ENCODE data around the gene TBC1D9B. TPM values are rescaled to one million over a fixed set of nuclear protein-coding genes. Genes with fewer than 3 reads are reported as not detected.

TBC1D9B gene
- total RNA-seq, 4 donors from 2014 or later: 75.5 to 115 (median 94.3) TPM

DNA sequence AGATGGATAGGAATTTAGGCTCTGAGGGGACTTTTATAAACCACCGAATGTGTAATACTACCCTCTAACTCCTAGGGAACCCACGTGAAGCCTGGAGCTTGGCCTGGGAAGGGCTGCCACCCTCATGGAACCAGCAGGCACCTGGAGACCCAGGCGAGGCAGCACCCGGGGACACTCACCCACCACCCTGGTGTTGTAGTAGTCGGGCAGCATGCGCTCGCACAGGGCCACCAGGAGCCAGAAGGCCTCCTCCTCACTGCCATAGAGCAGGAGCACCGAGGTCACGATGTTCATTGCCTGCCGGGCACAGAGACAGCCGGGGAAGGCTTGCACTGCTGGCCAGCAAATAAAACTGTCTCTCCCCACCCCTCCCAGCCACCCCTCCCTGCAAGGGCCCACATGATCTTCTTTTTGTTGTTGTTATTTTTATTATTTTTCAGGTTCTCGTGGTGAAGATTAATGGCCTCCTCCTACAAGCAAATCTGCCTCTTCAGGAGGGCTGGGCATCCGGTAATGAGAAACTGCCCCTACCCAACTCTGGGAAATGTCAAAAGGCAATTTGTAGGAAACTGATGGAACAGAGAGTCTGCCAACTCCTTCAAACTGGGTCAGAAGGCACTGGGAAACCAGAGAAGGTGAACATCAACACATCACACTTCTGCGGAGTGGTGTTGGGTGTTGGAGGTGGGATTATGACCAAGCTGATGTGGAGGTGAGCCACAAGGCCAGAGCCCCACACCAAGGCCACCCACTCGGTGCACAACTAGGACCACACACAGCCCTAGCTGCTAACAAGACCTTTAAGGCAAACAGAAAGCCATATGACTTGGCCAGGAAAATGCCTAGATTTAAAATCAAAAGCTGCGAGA lies 31.7 kb downstream of the TBC1D9B start:
- Histone ChIP-seq H3K4me3 (replicated peaks in 1 of 3) (no peak overlapping the region), H3K36me3 (peaks cover 40 to 45% of the 10 kb centered on the region in 2 donors), H3K27me3 (no peaks in the 10 kb centered on the region), H3K4me1 (peaks cover 0 to 2% of the 10 kb centered on the region in 2 donors), H3K9me3 (no peaks in the 10 kb centered on the region), H3K27ac (no peak overlapping the region)
- intact Hi-C loops (cut with DNase I): no loop called here
- DNase-seq: no peak
- 91 to 94% methylated on average over 15 to 16 of the region's 16 CpGs for WGBS, 2 donors
- TF ChIP-seq, protein P1, sequence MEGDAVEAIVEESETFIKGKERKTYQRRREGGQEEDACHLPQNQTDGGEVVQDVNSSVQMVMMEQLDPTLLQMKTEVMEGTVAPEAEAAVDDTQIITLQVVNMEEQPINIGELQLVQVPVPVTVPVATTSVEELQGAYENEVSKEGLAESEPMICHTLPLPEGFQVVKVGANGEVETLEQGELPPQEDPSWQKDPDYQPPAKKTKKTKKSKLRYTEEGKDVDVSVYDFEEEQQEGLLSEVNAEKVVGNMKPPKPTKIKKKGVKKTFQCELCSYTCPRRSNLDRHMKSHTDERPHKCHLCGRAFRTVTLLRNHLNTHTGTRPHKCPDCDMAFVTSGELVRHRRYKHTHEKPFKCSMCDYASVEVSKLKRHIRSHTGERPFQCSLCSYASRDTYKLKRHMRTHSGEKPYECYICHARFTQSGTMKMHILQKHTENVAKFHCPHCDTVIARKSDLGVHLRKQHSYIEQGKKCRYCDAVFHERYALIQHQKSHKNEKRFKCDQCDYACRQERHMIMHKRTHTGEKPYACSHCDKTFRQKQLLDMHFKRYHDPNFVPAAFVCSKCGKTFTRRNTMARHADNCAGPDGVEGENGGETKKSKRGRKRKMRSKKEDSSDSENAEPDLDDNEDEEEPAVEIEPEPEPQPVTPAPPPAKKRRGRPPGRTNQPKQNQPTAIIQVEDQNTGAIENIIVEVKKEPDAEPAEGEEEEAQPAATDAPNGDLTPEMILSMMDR (IDR thresholded peaks at IDR 0.05): no peak
- TF ChIP-seq POLR2A (IDR thresholded peaks at IDR 0.05): no peak

DNA sequence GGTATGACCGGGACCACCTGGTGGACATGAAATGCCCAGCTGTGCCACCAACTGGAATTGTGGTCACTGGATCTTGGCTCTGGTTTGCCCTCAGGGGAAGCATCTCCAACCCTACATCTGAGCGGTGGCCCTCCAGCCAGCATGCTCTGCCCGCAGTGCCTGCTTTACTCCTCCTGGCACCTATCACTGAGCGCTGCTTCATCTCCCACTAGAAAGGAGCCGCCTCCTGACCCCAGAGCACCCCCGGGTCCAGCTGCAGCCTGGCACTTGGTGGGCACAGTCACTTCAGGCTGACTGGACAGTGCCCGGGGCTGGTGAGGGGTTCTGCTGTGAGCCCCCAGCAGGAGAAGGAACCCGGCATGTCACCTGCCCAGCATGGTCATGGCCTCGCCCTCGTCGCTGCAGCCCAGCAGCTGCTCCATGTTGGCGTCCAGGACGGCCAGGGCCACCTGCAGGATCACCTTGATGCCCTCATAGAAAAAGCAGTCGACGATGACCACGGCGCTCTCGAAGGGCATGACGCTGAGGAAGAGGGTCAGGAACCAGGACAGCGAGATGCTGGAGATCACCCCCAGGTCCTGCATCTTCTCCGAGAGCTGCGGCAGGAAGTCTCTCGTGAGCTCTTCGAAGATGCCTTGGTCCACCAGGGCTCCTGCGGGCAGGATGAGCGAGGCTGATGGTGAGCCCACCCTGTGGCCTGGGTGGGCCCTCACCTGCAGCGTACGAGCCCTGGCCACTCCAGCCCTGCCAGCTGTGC lies 33.0 kb downstream of the TBC1D9B start:
- TF ChIP-seq, protein P1 (IDR thresholded peaks at IDR 0.05): no peak
- Histone ChIP-seq H3K4me1 (peaks cover 0 to 6% of the 10 kb centered on the region in 2 donors), H3K36me3 (peaks cover 40 to 49% of the 10 kb centered on the region in 2 donors), H3K27me3 (no peaks in the 10 kb centered on the region), H3K9me3 (no peaks in the 10 kb centered on the region), H3K4me3 (replicated peaks in 1 of 3) (no peak overlapping the region), H3K27ac (no peak overlapping the region)
- DNase-seq: no peak
- WGBS, 2 donors: 96 to 98% methylated on average over 23 to 24 of the region's 28 CpGs
- intact Hi-C loops (cut with DNase I): no loop called here

DNA sequence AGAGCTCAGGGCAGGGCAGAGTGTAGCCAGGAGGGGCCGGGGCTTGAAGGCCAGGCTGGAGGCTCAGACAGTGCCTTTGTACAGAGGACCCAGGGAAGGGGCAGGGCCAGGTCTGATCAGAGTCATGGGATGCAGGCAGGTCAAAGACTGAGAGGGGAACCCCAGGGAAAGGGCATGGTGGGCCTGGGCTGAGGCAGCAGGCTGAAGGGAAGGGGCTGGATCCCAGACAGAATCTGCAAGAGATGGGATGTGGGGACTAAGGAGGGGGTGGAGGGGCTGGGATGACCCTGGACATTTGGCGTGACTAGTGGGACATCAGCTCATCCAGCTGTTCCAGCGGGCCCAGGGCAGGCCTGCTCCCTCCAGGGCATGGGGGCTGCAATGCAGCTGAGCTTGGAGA lies 33.6 kb downstream of the TBC1D9B start:
- Histone ChIP-seq H3K27me3 (no peaks in the 10 kb centered on the region), H3K4me1 (peaks cover 0 to 6% of the 10 kb centered on the region in 2 donors), H3K27ac (no peak overlapping the region), H3K9me3 (no peaks in the 10 kb centered on the region), H3K36me3 (peaks cover 37 to 47% of the 10 kb centered on the region in 2 donors), H3K4me3 (replicated peaks in 1 of 3) (no peak overlapping the region)
- TF ChIP-seq, protein P1 (IDR thresholded peaks at IDR 0.05): no peak
- intact Hi-C loops (cut with DNase I): no loop called here
- 94 to 100% methylated on average over 2 to 3 of the region's 3 CpGs for WGBS, 2 donors
- no peak for DNase-seq

- Histone ChIP-seq H3K27me3 (no peaks in the 10 kb centered on the region), H3K4me1 (peaks cover 0 to 6% of the 10 kb centered on the region in 2 donors), H3K9me3 (no peaks in the 10 kb centered on the region), H3K27ac (no peak overlapping the region), H3K4me3 (replicated peaks in 1 of 3) (no peak overlapping the region), H3K36me3 (peaks cover 36 to 42% of the 10 kb centered on the region in 2 donors)
- TF ChIP-seq, protein P1 (IDR thresholded peaks at IDR 0.05): no peak
- TF ChIP-seq POLR2A (IDR thresholded peaks at IDR 0.05): no peak
- intact Hi-C loops (cut with DNase I): no loop called here
- DNase-seq: no peak
- WGBS, 2 donors: 97 to 98% methylated on average over 6 of the region's 7 CpGs
Measured at GRCh38 chr5:179873588-179874110, 34.0 kb downstream of the TBC1D9B start.

Measured in thyroid gland (tissue), 4 donors.